Memory B cell (primary cell): ENCODE measurements around the gene ADH7.
"Not testable (repeated sequence)": the region's sequence is repeated elsewhere in the genome, so short reads cannot be mapped to it uniquely, and the experiment has no call there.

ENCODE experiments used
- ATAC-seq: fragments of 150-1000 bp; cut with Tn5 transposase; 2 replicates; pipeline ENCODE4 v1.10.0; 2021; ENCODE audit warnings: low read depth, mild to moderate bottlenecking, moderate library complexity
- DNase-seq, 2 donors: peaks; one replicate each; pipeline ENCODE4 v3.0.0; 2022; ENCODE audit warnings: low spot score in 2 of 2
- H3K27ac Mint-ChIP-seq: one replicate; pipeline ENCODE4 v1.8.0; 2022; ENCODE audit warnings: mild to moderate bottlenecking, moderate library complexity, mixed read lengths
- H3K27me3 Mint-ChIP-seq: one replicate; pipeline ENCODE4 v1.8.0; 2022; ENCODE audit warnings: mixed read lengths
- H3K36me3 Mint-ChIP-seq: one replicate; pipeline ENCODE4 v1.8.0; 2022; ENCODE audit warnings: mild to moderate bottlenecking, mixed read lengths
- H3K4me1 Mint-ChIP-seq: one replicate; pipeline ENCODE4 v1.8.0; 2022; ENCODE audit warnings: mixed read lengths
- H3K4me3 Mint-ChIP-seq: one replicate; pipeline ENCODE4 v1.8.0; 2022; ENCODE audit warnings: mild to moderate bottlenecking, moderate library complexity, mixed read lengths
- H3K9me3 Mint-ChIP-seq: one replicate; pipeline ENCODE4 v1.8.0; 2022; ENCODE audit warnings: mixed read lengths

ADH7 gene

DNA sequence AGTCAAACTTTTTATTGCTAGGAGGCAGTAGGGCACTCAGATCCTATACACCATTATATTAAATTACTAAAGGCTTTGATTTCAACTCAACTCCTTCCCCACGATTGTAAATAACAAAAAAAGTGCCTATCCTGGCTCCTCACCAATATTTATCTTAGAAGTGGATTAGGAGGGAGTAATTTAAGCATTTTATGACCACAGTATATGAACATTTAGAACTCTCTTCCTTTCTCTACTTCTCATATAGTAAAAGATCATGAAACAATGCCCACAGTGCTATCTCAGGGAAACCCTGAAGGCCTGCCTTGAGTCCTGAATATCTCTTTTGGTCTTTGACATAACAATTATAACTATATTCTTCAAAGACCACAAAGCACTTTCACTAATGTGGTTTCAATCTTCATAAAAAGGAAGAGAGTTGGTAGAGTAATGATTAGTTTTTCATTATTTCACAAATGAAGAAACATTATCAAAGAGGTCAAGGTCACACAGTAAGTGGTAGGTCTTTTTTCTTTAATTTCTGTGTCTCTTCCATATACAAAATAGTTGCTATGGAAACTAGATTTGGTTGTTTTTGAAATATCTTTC, 53.5 kb downstream of the ADH7 start:
- ATAC-seq: no peak
- Mint-ChIP-seq H3K36me3 (no peaks in the 10 kb centered on the region), H3K4me3 (no peak overlapping the region), H3K4me1 (no peaks in the 10 kb centered on the region), H3K27me3 (peaks cover 11% of the 10 kb centered on the region), H3K9me3 (peaks cover 4% of the 10 kb centered on the region), H3K27ac (no peak overlapping the region)
- no peak for DNase-seq

DNA sequence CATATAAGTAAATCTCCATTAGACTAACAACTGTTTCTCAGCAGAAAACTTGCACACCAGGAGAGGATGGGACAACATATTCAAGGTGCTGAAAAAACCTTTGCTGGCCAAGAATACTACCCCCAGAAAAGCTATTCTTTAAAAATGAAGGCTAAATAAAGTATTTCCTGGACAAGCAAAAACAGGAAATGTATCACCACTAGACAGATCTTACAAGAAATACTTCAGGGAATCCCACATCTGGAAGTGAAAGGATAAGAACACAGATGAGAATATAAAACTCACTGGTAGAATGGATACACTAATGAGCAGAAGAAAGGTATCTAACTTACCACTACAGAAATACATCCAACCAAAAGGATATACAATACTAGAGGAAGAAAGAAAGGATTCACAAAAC, 55.6 kb downstream of the ADH7 start:
- ATAC-seq: no peak
- Mint-ChIP-seq H3K27ac (no peak overlapping the region), H3K9me3 (peaks cover 7% of the 10 kb centered on the region), H3K36me3 (peaks cover 2% of the 10 kb centered on the region), H3K4me1 (no peaks in the 10 kb centered on the region), H3K27me3 (peaks cover 8% of the 10 kb centered on the region), H3K4me3 (no peak overlapping the region)
- no peak for DNase-seq

GRCh38 chr4:99378876-99379275, 56.3 kb downstream of the ADH7 start:
- no peaks in the 10 kb centered on the region for H3K4me1 Mint-ChIP-seq
- H3K36me3 Mint-ChIP-seq: peaks cover 2% of the 10 kb centered on the region
- no peak overlapping the region for H3K4me3 Mint-ChIP-seq
- H3K27ac Mint-ChIP-seq: no peak overlapping the region
- peaks cover 8% of the 10 kb centered on the region for H3K27me3 Mint-ChIP-seq
- H3K9me3 Mint-ChIP-seq: peaks cover 8% of the 10 kb centered on the region
- no peak for DNase-seq
- ATAC-seq: no peak

GRCh38 chr4:99377341-99377740, 57.8 kb downstream of the ADH7 start:
- not testable (repeated sequence) for DNase-seq, H3K27me3 Mint-ChIP-seq, H3K4me1 Mint-ChIP-seq, ATAC-seq, H3K27ac Mint-ChIP-seq, H3K36me3 Mint-ChIP-seq, H3K4me3 Mint-ChIP-seq
- H3K9me3 Mint-ChIP-seq: peaks cover 14% of the 10 kb centered on the region

DNA sequence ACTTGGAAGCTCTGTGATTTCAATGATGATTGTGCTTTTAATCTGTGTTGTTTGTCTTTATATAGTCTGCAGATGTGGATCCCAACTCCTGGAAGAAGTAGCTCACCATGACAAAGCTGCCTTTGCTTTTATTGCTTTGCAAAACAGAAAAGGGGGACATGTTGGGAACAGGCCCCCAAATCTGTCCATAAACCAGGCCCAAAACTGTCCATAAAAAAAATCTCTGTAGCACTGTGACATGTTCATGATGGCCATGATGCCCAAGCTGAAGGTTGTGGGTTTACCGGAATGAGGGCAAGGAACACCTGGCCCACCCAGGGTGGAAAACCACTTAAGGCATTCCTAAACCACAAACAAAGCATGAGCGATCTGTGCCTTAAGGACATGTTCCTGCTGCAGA, 62.7 kb downstream of the ADH7 start:
- not testable (repeated sequence) for H3K27ac Mint-ChIP-seq, H3K27me3 Mint-ChIP-seq, H3K36me3 Mint-ChIP-seq, ATAC-seq, DNase-seq, H3K4me1 Mint-ChIP-seq, H3K4me3 Mint-ChIP-seq
- H3K9me3 Mint-ChIP-seq: peaks cover 15% of the 10 kb centered on the region

- H3K27me3 Mint-ChIP-seq, DNase-seq, ATAC-seq, H3K4me1 Mint-ChIP-seq, H3K36me3 Mint-ChIP-seq, H3K4me3 Mint-ChIP-seq, H3K27ac Mint-ChIP-seq, H3K9me3 Mint-ChIP-seq: not testable (repeated sequence)
Measured at GRCh38 chr4:99367817-99368216, 67.3 kb downstream of the ADH7 start.

DNA sequence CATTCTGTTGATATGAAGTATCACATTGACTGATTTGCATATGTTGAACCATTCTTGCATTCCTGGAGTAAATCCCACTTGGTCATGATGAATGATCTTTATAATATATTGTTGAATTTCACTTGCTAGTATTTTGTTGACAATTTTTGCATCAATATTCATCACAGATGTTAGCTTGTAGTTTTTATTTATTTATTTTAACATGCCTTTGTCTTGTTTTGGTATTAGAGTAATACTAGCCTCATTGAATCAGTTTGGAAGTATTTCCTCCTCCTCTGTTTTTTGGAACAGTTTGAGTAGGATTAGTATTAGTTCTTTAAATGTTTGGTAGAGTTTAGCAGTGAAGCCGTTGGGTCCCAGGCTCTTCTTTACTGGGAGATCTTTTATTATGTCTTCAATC, 68.7 kb downstream of the ADH7 start:
- H3K4me1 Mint-ChIP-seq: no peaks in the 10 kb centered on the region
- H3K27ac Mint-ChIP-seq: no peak overlapping the region
- ATAC-seq (no peak), DNase-seq (no peak)
- no peak overlapping the region for H3K4me3 Mint-ChIP-seq
- peaks cover 2% of the 10 kb centered on the region for H3K9me3 Mint-ChIP-seq
- no peaks in the 10 kb centered on the region for H3K36me3 Mint-ChIP-seq
- H3K27me3 Mint-ChIP-seq: peaks cover 3% of the 10 kb centered on the region

DNA sequence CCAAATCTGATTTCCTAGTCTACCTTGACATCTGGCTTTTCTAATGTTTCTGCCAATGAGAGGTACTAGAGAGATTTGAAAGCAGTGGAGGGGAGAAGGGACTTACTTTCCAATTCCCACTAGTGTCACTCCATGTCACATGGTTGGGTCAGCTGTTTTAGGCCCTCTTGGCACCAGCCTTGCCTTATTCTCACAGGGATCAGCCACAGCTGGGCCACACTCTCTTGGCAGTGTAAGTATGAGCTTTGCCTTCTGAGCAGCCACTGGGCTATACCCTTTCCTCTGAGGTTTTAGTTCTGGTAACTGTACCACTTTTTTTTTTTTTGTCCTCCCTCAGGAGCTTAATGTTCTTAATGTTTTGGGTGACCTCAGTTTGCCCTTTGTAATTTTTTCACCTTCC, 72.4 kb downstream of the ADH7 start:
- Mint-ChIP-seq H3K4me3 (no peak overlapping the region), H3K9me3 (peaks cover 2% of the 10 kb centered on the region), H3K4me1 (no peaks in the 10 kb centered on the region), H3K27ac (no peak overlapping the region), H3K27me3 (peaks cover 3% of the 10 kb centered on the region), H3K36me3 (no peaks in the 10 kb centered on the region)
- ATAC-seq (no peak), DNase-seq (no peak)
